SK-N-SH (cell line): ENCODE data around the gene SGCA.

ENCODE experiments used
- EP300 ChIP-seq, 2 experiments: IDR thresholded peaks; 2 replicates each; pipeline versions ENCODE4 v1.4.0 to v1.6.1; 2012; ENCODE audit warnings: borderline replicate concordance in 1 of 2, low read depth in 1 of 2, low read length in 1 of 2
- EZH2phosphoT487 ChIP-seq: fragments of 200-600 bp; sonication (generic); IDR thresholded peaks from 2 replicates; pipeline ENCODE4 v1.6.1; 2017; ENCODE audit warnings: low read depth, mixed run types, mild to moderate bottlenecking, antibody characterized with exemption, moderate library complexity, borderline replicate concordance
- POLR2AphosphoS5 ChIP-seq: IDR thresholded peaks from 2 replicates; pipeline ENCODE4 v1.6.1; 2012; ENCODE audit warnings: low read depth, low read length
- RFX5 ChIP-seq: IDR thresholded peaks from 2 replicates; pipeline ENCODE4 v1.6.1; 2012; ENCODE audit warnings: mild to moderate bottlenecking, improper control_type of control experiment, low read length
- SIN3A ChIP-seq: IDR thresholded peaks from 2 replicates; pipeline ENCODE4 v1.6.1; 2012; ENCODE audit warnings: low read depth, mild to moderate bottlenecking, low read length, moderate library complexity, borderline replicate concordance
- TAF1 ChIP-seq: IDR thresholded peaks from 2 replicates; pipeline ENCODE4 v1.6.1; 2012; ENCODE audit warnings: low read depth, mild to moderate bottlenecking, low read length, moderate library complexity, borderline replicate concordance
- TF ChIP-seq, protein P1 (sequence below): IDR thresholded peaks from 2 replicates; pipeline ENCODE4 v1.6.1; 2012; ENCODE audit warnings: mild to moderate bottlenecking, low read depth, low read length, moderate library complexity
- TF ChIP-seq, protein P2 (sequence below): fragments of 200-600 bp; sonication (generic); IDR thresholded peaks from 2 replicates; pipeline ENCODE4 v1.6.1; 2017; ENCODE audit warnings: antibody characterized with exemption, mild to moderate bottlenecking, moderate library complexity
- TF ChIP-seq, protein P3 (sequence below): IDR thresholded peaks from 2 replicates; pipeline ENCODE4 v1.4.0; 2012; ENCODE audit warnings: low read depth, borderline replicate concordance

DNA sequence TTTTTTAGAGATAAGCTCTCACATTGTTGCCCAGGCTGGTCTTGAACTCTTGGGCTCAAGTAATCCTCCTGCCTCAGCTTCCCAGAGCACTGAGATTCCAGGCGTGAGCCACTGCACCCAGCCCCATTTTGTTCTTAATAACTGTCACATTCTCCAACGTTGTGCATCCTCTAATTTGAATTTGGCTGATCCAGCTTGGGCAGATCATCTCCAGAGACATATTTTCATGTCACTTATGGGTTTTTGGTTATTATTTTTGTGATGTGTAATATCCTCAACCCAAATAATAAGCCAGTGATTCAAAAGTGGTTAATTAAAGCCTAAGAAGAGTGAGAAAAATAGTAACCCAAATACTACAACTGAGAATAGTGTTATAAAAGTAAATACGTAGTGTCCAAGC is 51.8 kb downstream of the SGCA start:
- TF ChIP-seq SIN3A (no peak), RFX5 (no peak), POLR2AphosphoS5 (no peak), EZH2phosphoT487 (no peak), TAF1 (no peak), EP300 (IDR thresholded peaks at IDR 0.05; ENCODE audit: borderline replicate concordance in 1 of 2, low read depth in 1 of 2, low read length in 1 of 2) (no peak)
- TF ChIP-seq, protein P1, sequence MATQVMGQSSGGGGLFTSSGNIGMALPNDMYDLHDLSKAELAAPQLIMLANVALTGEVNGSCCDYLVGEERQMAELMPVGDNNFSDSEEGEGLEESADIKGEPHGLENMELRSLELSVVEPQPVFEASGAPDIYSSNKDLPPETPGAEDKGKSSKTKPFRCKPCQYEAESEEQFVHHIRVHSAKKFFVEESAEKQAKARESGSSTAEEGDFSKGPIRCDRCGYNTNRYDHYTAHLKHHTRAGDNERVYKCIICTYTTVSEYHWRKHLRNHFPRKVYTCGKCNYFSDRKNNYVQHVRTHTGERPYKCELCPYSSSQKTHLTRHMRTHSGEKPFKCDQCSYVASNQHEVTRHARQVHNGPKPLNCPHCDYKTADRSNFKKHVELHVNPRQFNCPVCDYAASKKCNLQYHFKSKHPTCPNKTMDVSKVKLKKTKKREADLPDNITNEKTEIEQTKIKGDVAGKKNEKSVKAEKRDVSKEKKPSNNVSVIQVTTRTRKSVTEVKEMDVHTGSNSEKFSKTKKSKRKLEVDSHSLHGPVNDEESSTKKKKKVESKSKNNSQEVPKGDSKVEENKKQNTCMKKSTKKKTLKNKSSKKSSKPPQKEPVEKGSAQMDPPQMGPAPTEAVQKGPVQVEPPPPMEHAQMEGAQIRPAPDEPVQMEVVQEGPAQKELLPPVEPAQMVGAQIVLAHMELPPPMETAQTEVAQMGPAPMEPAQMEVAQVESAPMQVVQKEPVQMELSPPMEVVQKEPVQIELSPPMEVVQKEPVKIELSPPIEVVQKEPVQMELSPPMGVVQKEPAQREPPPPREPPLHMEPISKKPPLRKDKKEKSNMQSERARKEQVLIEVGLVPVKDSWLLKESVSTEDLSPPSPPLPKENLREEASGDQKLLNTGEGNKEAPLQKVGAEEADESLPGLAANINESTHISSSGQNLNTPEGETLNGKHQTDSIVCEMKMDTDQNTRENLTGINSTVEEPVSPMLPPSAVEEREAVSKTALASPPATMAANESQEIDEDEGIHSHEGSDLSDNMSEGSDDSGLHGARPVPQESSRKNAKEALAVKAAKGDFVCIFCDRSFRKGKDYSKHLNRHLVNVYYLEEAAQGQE, result no peak
- TF ChIP-seq, protein P2, sequence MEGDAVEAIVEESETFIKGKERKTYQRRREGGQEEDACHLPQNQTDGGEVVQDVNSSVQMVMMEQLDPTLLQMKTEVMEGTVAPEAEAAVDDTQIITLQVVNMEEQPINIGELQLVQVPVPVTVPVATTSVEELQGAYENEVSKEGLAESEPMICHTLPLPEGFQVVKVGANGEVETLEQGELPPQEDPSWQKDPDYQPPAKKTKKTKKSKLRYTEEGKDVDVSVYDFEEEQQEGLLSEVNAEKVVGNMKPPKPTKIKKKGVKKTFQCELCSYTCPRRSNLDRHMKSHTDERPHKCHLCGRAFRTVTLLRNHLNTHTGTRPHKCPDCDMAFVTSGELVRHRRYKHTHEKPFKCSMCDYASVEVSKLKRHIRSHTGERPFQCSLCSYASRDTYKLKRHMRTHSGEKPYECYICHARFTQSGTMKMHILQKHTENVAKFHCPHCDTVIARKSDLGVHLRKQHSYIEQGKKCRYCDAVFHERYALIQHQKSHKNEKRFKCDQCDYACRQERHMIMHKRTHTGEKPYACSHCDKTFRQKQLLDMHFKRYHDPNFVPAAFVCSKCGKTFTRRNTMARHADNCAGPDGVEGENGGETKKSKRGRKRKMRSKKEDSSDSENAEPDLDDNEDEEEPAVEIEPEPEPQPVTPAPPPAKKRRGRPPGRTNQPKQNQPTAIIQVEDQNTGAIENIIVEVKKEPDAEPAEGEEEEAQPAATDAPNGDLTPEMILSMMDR, result no peak
- TF ChIP-seq, protein P3, sequence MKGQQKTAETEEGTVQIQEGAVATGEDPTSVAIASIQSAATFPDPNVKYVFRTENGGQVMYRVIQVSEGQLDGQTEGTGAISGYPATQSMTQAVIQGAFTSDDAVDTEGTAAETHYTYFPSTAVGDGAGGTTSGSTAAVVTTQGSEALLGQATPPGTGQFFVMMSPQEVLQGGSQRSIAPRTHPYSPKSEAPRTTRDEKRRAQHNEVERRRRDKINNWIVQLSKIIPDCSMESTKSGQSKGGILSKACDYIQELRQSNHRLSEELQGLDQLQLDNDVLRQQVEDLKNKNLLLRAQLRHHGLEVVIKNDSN, result no peak
